ENCODE measurements around the gene SH3RF1.

SH3RF1 gene

DNA sequence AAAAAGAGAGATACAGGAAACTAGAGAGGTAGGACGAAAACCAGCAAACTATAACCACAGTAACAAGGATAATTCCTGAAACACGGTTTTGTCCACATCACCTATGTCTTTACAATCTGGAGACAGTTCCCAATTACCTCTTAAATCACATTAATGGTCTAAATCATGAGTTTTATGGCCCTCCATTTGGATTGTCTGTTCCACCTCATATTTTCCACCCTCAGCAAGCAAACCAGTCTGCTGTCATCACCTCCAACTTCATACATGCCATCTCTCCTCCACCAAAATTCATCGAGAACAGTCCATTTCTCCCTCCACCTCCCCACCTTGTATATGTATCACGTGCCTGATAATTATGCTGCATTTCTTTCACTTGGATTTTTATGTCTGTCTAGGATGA, 107.3 kb downstream of the SH3RF1 start:
- DNase-seq (ENCODE audit: low read depth): no peak

DNA sequence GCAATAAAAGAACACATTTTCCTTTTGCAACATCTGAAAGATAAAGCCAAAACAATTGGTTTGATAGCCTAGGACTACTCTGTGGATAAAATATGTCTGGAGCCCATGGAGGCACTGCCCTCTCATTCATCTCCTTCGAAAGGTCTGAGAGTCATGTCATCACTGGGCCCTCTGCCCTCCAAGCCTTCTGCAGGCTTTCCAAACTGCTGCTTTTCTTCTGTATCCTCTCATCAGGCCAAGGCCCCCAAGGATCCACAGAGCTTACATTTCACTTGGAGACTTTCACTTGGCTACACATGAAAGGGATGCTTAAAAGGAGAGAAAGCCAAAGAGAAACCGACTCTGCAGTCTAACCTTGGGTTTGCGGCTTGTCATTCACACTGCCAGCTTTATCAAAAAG, 109.9 kb downstream of the SH3RF1 start:
- no peak for DNase-seq (ENCODE audit: low read depth)

DNA sequence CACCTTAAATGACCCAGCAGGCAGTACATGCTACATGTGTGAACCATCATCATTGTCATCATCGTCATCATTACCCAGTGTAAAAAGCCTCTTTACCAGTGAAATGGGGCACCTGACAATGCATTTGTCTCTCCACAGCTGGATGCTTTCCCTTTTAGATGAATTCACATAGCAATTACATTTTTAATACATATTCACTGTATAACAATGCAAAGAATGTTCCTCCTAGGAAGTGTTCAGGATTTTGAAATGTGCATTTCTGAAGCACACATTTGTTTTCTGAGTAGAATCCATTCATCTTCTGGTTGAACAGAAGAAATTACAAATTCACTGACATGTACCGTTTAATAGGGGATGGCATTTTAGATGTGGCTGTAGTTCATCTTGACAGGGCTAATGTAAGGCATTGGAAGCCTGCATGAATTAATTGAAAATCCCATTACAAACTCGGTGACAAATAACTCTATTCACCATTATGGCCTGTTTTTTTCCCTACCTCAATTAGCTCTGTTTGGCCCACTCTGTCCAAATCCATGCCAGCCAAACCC, 111.1 kb downstream of the SH3RF1 start:
- no peak for DNase-seq (ENCODE audit: low read depth)

DNA sequence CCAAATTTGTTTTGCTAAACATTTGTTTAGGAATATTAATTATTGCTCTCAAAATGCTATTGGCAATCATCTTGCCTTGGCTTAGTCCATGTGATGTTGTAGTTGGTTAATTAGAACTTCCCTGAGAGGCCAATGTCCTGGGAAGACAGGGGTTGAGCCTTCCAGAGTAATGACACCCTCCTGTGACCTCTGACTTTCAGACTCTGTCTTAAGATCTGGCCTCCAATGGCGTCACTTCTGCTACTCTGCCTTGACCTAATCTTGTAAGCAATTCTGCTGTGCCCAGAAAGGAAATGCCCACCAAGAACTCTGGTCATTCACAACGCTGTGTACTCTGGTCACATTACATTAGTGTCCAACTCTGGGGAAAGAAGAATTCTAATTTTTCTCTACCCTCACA, 111.9 kb downstream of the SH3RF1 start:
- no peak for DNase-seq (ENCODE audit: low read depth)

DNA sequence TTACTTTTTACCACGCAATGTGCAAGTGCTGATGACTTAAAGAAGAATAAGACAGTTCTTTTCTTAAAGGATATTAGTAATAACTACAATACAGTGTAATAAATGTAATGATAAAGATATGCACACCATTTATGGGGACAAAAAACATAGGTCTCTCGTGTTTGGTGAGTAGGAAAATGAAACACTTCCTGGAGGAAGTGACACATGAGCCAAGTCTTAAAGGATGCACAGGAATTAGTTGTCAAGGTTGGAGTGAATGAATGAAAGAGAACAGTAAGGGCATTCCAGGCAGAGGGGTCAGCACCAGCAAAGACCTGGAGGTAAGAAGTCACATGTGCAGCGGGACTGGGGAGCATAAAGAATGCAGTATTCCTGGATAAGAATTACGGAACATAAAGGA, 112.7 kb downstream of the SH3RF1 start:
- DNase-seq (ENCODE audit: low read depth): no peak

DNA sequence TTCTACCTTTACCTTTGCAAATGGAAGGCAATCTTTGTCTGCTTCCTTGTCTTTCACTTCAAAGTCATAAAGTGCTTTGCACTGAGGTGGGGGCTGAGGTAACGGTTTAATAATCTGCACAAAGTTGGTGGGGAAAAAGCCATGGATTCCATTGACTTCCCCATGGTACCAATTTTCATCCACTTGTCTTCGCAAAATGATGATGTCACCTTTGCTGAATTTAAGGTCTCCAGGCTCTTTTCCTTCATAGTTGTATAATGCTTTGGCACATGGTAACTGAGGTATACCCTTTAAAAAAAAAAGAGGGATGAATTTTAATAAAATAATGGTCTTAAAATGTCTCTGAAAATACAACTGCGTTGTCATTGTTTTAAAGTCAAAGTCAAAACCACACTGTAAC, 114.4 kb downstream of the SH3RF1 start:
- DNase-seq (ENCODE audit: low read depth): no peak

DNA sequence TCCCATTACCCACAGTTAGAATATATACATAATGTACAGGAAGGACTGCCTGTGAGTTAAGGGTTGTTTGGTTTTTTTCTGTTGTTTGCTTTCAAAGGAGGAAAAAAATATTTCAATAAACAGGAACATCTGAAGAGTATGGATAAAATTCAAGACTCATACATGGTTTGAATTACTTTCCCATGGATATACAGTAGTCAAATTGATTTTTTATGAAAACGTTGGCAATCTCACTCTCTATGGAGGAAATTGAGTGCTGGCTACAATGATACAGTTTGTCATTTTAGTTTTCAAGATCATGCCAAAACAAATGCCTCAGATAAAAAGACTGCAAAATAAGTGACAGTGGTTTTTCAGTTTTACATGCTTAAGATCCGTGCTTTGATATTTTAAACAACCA, 116.6 kb downstream of the SH3RF1 start:
- DNase-seq (ENCODE audit: low read depth): no peak

DNA sequence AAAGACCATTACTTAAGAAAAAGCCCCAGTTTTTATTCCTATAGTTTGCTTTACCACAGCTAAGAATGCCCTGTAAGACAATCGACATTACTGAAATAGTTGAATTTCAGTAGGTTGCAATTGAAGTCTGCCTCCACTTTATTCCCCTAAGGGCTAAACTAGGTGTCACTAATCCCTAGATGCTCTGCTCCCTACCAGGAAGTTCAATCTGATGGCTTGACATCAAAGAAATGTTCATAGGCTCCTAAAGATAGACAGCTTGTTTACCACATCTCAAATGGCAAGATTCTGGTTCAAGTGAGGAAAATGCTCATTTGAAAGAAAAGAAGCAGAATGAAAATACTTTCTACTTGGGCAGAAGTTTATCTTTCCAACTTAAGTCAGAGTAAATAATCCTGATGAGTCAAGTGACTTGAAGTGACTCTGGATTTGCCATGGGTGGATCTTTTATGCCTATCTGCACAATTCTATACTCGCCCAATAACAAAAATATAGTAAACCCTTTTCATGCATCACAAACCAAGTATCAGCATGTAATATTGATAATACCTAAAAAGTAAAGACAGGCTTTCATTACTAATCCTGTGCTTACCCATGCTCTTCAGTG, 117.2 kb downstream of the SH3RF1 start:
- no peak for DNase-seq (ENCODE audit: low read depth)

DNA sequence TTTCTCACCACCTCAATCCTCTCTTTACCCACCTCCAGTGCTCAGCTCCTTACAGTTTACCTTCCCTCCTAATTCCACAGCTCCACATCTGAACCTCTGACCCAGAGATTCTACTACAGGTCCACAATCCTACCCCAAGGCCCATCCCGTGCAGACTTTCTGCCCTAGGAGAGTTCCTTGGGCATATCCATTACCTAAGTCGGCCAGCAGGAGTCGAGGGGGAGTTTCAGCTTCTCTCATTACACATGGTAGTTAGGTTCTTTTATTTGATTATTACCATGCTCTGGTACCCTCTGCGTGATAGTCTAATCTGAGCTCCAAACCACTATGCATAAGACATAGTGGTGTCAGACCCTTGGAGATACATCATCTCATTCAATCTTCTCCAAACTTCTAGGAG, 117.9 kb downstream of the SH3RF1 start:
- no peak for DNase-seq (ENCODE audit: low read depth)

DNA sequence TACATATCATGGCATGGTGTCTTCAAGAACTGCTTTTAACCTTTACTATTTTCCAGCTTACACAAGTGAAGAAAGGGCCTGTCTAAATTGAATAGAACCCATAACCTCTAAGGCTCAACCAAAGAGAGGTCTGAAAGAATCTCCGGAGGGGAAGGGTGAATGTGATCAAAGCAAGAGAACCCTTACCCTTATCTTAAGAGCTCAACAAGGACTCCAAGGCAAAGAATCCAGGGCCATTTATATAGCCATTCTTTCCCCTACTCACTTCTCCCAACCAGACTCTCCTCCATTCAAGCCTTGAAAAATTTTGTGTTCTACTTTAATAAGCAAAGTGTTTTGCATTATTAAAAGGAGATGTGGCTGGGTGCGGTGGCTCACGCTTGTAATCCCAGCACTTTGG, 118.7 kb downstream of the SH3RF1 start:
- no peak for DNase-seq (ENCODE audit: low read depth)

DNA sequence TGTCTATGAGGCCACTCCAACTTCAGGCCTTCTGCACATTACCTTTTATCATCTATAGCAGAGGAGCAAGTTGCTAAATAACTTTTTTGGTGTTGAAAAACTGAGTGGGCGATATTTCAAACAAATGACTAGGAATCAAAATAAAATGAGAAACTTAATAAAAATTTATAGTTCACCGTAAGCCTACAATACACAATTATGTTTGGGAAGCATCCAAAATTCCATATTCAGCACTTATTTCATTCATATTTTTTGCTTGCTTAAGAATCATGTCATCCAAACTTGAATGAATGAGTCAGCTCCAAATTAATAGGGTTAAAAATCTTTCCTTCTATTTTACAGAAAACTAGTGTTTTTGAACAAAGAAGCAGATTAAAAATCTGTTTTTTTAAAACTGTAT, 119.1 kb downstream of the SH3RF1 start:
- DNase-seq (ENCODE audit: low read depth): no peak

DNA sequence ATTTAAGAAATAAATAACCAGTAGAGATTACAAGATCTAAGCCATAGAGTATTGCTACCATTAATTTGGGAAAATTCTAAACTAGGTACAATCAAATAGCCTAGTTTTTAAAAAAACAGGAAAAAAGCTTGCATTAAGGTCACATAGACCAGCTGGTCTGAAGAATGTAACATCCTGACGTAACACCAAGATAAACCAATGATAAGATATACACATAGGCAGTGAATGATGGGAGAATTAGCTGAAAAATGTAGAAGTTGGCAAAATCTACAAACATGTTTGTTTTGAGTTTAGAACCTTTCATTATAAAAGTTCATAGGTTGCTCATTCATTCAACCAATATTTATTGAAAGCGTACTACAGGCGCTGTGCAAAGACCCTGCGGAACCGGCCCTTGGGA, 120.0 kb downstream of the SH3RF1 start:
- DNase-seq (ENCODE audit: low read depth): no peak

DNA sequence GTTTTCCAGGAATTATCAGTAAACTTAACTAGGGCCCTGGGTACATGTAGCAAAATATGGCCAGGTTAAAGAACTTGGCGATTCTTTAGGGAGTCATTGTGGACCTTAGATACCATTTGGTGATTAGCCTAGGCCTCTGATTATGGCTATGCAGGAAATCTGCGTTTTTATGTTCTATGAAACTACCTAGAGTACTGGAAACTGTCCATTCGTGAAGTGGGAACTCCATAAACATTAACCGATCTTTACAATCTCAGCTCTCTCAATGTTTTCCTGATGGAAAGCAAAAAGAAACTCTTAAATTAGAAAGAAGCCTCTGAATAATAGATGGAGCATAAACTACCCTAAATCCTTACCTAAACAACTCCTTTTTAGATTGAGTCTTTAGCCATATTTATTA, 121.9 kb downstream of the SH3RF1 start:
- DNase-seq (ENCODE audit: low read depth): no peak

DNA sequence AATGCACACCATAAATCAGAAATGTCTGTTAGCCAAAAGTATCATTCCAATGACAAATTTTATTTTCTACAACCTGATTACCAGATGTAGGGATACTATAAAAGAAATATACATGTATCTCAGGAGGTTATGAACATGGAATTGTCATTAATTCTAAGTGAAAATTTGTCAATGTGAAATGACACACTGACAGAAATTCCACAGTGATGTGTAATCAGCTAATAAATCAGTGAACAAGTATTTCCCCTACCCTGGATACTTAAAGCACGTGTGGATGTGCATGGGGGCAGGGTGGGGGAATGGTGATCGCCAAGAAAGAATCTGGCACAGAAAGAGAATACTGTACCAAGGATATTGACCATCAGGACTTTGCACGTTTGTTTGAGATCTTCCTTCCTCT, 123.6 kb downstream of the SH3RF1 start:
- no peak for DNase-seq (ENCODE audit: low read depth)

DNA sequence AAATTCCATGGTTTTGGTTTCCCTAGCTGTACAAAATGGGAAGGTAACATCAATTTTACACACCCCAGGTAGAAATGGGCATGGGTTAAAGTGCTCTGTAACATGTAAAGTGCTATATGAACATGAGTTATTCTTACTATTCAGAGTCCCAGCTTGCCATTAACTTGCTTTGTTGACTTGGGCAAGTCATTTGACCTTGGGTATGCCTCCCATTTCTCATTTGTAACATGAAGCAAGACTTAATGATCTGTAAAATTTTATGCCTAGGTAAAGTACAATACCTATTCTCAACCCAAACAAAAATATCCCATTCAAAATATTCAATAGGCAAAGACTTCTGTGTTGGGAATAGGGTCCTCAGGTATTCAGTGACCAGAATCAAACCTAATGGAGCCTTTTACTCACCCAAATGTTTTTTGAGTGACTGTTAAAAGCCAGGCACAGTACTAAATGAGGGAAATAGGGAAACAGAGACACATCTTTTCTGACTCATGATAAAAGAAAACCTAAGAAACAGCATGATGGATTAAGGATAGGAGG, 126.6 kb downstream of the SH3RF1 start:
- DNase-seq (ENCODE audit: low read depth): no peak

DNA sequence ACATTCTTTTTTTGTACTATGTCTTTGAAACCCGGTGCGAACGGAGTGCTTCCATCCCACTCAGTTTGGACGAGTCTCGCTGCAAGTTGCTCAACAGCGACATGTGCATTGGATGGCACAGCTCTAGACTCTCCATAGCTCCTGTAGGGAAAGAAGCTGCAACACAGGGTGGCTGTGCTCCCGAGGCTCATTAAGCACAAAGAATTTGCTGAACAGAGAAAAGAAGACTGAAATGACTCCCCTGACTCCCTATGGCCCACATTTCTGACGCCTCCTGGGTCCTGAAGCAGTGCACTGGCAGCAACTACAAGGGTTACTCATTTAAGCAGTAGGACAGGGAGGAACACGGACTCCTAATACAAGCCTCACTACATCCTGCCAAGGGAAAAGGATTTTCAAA, 127.4 kb downstream of the SH3RF1 start:
- no peak for DNase-seq (ENCODE audit: low read depth)

DNA sequence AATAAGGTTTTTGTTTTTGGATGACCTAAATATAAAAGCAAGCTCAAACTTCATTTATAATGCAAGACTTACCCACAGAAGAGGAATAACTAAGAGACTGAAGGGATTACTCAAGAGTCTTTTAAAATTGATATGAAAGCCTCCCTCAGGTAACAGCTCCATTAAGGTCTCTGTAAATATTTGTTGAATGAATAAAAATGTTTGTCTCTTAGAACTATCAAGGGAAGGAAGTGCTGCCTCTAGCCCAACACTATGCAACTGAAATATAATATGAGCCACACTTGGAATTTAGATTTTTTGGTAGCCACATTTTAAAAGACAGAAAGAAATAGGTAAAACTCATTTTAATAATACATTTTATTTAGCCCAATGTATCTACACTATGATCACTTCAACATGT, 127.8 kb downstream of the SH3RF1 start:
- DNase-seq (ENCODE audit: low read depth): no peak

DNA sequence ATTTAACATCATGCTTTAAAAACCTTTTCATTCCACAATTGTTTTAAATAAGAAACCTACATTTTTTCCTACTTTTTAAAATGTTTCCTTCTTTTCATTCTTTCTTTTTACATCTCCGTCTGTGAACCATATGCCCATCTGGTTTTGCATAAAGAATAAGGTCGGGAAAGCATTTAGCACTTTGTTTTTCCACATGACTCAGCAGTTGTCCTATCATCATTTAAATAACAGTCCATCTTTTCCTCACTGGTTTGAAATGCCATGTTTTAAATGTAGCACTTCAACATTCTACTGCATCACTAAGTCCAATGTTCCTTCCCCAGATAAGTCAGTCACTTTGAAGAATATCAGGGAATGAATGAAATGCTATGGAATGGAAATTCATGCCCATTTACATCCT, 128.4 kb downstream of the SH3RF1 start:
- DNase-seq (ENCODE audit: low read depth): no peak

DNA sequence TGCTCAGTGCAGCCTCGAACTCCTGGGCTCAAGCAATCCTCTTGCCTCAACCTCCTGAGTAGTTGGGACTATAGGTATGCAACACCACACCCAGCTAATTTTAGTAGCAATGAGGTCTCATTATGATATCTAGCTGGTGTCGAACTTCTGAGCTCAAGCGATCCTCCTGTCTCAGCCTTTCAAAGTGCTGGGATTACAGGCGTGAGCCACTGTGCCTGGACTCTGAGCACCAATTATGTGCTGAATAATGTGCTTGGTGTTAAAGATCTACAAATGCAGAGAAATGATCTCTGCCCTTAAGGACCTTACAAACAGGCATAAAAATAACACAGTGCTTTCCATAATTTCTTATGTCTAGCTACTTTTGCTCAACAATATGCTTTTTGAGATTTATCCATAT, 131.7 kb downstream of the SH3RF1 start:
- DNase-seq (ENCODE audit: low read depth): no peak

DNA sequence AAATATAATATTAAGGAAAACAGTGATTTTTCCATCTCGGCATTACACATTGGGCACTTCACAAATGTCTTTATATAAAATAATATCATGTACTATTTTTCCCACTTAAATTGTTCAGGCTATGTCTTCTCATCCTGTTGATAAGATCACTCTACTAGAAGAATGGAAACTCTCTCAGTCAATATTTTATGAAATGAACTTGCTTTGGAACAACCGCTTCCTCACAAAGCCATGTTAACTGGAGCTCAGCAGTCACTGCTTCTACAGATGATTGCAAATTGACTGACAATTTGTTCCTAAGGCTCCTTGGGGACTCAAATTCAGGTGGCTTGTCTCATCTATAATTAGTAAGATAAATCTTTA, 133.2 kb downstream of the SH3RF1 start:
- DNase-seq (ENCODE audit: low read depth): no peak

DNA sequence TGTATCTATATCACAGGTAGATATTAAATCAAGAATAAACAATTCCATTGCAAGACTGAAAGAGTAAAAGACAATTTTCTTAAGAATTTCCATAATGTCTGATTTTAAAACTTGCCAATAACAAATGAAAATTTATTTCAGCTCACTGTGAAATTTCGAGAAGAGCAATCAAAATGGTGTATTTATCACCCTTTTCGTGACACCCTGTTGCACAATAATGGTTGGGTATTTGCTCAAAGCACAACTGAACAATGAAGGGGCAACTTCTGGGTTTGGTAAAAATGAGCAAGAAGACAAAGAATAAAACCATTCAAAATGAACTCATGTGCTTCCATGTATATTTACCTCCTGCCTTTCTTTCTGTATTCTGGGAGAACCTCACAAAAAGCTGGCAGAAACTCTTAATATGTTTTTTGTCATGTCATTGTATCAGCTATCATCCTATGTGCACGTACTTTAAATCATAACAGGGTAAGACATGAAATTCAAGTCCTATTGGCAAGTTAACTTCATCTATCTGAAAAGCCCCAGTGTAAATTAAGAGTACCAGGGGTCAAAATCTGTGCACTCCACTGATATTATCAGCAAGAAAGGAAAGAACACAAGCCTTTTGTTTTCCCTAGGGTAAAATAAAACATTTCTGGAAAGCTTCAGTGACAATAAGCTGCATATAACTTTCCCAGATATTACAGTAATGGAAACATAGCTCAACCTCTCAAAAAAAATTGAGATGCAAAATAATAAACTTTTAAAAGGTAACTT, 133.8 kb downstream of the SH3RF1 start:
- no peak for DNase-seq (ENCODE audit: low read depth)

DNA sequence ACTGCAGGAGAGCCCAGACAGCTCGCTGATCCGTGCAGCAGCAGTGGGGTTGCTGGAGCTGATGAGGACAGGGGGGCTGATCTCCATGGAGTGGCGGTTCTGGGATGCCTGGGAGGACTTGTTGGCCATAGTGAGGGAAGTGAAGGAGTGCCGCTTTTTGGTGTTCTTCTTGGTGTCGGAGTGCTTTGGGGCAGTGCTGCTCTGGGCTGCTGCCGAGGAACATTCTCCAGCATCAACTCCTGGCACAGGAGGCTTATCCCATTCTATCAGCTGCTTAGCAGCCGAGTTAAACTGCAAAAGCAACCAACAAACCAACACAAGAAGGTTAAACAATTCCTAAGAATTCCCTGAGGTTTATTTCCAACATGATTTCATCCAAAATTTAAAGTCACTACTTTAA, 134.4 kb downstream of the SH3RF1 start:
- DNase-seq (ENCODE audit: low read depth): no peak

DNA sequence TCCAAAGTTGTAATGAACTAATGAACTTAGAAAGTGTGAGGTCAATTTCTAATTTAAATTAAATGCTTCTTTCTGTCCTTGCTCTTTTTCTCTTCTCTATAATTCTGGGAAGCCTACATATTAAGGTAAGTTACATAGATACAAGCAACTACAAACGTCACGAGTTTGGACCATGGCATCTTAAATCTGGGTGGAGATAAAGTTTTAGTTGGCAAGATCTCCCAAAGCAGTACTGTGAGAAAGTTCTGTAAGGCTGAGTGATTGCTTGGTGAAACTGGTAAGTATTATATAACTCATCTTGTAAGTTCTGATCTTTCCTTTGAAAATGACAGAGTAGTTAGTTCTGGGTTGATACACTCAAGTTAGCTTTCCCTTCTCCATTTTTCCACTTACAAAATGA, 135.0 kb downstream of the SH3RF1 start:
- DNase-seq (ENCODE audit: low read depth): no peak

DNA sequence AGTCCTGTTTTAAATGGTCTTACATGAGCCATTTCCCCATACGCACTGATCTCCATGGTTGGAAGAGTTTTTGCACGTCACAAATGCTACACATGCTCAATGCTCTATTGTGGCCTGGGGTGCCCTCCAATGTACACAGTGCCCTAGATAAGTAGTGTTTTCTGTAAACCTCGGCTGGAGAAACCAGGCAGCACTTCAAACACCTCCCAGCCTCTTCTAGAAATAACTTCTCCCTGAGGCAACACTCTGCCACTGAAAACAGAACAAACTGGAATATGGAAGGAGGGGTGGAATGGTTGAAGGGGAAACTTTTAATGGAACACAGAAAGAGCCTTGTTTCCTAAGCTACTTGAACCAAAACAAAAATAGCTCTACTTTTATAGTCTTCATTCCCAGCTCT, 136.8 kb downstream of the SH3RF1 start:
- no peak for DNase-seq (ENCODE audit: low read depth)

Measured in stimulated activated CD4-positive, alpha-beta T cell treated with anti-CD3 and anti-CD28 coated beads, Interleukin-2, amount 100 ng/mL, for 4 hours (primary cell).